SIG-M5 treated with dmso at 0.1 percent for 504 hours (cell line): ENCODE measurements around the gene SNX22.
"Not testable (repeated sequence)": the region's sequence is repeated elsewhere in the genome, so short reads cannot be mapped to it uniquely, and the experiment has no call there.

Source experiments
- DNase-seq: peaks from one replicate; lab custom pipeline; 2025; ENCODE audit not compliant: unreplicated experiment; lab: John Stamatoyannopoulos, UW

The SNX22 gene

DNA sequence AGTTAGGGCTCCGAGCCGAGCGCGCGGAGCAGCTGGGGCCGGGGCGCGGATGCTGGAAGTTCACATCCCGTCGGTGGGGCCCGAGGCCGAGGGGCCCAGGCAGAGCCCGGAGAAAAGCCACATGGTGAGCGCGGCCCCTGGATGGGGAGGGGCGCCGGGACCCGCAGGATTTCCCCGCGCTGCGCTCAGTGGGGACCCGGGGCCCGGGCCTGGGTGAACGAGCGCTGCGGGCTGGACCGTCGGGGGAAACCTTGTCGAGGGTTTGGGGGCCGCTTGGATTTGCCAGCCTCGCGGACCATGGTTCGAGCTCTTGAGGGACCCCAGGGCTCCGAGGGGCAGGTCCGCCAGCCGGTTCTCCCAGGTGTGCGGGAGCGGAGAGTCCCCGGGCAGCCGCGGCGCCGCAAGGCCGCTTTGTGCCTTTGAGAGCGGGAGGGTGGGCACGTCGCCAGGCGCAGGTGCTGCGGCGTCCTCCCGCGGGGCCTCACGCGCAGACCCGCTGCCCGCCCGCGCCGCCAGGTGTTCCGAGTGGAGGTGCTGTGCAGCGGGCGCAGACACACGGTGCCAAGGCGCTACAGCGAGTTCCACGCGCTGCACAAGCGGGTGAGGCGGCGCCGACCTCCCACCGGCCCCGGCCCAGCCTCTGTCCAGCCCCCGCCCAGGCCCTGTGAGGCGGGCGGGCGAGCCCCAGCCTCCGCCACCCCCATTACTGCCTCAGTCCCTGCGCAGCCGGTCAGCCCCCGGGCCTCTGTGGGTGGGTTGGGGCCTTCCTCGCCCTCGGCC, at the start of gene SNX22:
Gene SNX22 (plus strand): TSS at position 5 of the 780 bp plus-strand sequence. CDS start 45 bp downstream, at position 50.
- DNase-seq: no peak

DNA sequence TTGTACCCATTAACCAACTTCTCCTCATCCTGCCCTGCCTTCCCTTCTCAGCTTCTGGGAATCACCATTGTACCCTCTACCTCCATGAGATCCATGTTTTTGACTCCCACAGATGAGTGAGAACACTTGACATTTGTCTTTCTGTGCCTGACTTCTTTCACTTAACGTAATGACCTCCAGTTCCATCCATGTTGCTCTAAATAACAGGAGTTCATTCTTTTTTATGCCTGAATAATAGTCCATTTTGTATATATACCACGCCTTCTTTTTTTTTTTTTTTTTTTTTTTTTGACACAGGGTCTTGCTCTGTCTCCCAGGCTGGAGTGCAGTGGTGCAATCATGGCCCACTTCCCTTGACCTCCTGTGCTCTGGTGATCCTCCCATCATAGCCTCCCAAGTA, 49.0 kb upstream of the SNX22 start:
- no peak for DNase-seq

DNA sequence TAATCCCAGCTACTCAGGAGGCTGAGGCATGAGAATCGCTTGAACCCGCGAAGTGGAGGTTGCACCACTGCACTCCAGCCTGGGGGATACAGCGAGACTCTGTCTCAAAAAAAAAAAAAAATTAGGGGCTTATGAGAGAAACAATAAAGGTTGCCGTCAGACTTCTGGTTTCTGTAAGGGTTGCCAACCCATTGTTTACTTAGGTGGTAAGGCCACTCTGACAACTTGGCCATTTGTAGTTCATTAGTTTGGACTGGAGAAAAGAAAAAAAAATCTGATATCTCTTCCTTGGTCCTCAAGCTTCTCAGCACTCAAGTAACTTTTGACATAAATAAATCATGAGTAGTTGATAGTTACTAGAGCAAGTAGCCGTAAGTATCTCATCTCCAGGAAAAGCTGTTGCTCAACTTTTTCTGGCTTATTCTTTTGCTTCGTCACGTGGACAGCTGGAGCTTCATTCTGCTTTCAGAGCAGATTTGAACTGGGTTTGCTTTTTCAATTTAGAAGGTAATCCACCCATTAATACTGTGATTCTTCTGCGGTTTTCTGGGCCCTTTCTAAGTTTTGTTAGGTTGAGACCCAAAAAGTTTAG, 46.3 kb upstream of the SNX22 start:
- peak; percentile 62 for DNase-seq

DNA sequence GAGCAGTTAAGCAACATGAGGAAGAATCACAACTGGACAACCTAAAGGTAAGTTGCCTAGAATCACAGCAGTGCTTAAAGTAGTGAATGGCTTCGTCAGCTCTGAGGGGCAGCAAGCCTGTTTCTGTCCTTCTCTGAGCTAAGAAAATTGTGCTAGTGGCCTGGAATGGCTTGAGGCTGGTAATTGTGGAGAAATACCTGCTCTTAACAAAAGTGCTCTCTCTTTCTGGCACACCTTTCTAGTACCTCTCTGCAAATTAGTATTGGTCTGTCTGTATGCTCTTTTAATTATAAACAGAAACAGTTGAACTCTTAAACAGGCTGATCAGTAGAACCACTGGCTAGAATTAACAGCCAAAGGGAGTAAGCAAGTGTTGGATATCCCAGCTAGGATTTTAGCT, 44.2 kb upstream of the SNX22 start:
- no peak for DNase-seq

DNA sequence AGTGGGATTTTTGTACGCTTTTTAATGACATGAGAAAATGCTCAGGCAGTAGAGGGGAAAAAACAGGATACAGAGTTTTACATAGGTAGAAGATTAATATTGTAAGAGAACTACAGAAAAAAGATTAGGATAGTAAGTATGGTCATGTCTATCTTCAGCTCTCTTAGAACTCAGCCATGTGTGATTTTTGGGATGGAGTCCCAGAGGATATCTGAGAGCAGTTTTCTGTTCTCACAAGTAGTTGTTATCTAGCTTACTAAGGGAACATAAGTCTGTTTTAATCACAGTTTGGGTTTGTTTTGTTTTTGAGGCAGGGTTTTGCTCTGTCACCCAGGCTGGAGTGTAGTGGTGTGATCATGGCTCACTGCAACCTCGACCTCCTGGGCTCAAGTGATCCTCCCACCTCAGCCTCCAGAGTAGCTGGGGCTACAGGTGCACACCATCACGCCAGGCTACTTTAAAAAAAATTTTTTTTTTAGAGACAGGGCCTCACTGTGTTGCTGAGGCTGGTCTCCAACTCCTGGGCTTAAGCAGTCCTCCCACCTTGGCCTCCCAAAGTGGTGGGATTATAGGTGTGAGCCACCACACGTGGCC, 41.3 kb upstream of the SNX22 start:
- not testable (repeated sequence) for DNase-seq

DNA sequence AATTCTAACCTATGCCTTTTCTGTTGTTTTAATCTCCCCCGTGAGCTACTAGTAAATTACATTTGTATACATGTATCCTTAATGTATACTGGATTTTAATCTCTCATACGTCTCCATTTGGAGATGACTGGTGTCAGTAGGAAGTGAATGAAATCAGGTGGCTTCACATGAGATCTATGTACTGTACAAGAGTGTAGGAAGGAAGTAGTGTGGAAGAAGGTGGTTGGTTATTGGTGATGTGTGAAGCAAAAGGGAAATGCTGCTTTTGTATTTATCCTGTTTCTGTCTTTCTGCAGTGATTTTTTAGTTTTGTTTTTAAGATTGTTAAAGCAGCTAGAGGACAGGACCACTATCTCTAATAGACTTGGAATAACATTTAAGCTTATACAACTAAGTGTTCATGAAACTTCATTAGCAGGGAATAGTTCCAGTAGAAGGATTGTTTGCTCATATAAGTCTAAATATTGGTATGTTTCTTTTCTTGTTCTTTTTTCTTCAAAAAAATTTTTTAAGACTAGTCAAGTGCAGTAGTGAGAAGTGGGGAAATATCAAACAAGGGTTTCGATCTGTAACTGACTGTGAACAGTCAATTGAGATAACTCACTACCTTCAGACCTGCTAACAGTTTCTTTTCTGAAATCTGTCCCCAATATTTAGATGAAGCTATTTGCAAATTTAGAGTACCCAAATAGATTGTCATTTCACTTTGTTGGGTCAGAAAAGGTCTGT, 40.4 kb upstream of the SNX22 start:
- no peak for DNase-seq

DNA sequence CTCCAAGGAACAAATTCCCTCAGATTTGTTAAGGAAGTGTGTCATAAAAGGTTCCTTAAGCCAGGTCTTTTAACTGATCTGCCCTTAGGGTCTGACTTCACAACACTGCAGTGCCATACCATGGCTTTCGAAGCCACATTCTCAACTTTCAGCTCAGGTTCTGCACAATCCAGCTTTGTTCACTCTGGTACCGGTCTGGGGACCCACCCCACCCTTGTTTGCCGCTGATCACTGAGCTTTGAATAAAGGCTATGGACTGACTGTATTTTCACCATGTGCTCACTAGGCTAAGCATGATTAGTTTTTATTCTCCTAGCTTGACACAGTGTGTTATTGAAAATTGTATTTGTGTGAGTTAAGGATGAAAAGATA, 39.9 kb upstream of the SNX22 start:
- no peak for DNase-seq

DNA sequence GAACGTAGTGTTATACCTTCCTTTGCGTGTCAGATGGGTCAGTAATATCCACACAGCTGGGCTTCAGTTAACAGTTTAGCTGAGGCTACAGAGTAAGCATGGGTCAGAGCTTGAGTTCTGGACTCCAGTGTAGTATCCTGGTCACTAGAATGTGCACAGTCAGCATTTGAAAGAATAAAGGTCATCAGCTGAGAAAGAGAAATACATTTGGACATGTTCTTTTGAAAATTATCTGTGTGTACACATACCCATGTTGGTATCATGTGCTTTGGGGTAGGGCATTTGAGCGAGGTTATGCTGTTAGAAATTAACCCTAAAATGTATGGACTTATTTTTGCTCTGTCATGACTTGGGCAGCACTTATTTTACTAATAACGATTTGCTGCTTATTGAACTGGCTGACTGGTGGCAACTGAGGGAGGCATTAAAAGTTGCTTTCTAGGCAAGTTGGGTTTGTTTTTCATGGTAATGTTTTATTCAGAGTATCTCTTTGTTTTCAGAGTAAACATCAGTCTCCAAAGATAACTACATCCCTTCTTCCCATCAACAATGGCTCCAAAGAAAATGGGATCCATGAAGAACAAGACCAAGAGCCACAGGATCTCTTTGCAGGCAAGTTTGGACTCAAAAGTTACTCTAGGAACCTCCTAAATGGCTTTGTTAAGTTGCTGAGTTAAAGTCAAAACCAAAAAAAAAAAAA, 39.3 kb upstream of the SNX22 start:
- DNase-seq: no peak

DNA sequence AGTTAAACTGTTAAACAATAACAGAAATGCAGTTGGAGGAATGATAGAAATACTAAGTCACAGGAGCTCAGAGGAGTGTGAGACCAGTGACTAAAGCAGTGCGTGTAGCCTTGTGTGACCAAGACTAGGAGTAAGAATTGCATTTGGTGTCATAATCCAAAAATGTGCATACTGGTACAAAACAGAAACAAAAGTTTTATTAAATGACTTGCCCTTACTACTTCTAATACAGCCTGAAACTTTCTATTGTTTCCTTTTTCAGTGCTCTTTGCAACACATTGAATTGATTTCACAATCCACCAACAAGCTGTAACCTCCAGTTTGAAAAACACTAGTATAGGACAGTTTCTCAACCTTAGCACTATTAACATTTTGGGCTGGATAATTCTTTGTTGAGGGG, 38.6 kb upstream of the SNX22 start:
- peak; percentile 80 for DNase-seq

DNA sequence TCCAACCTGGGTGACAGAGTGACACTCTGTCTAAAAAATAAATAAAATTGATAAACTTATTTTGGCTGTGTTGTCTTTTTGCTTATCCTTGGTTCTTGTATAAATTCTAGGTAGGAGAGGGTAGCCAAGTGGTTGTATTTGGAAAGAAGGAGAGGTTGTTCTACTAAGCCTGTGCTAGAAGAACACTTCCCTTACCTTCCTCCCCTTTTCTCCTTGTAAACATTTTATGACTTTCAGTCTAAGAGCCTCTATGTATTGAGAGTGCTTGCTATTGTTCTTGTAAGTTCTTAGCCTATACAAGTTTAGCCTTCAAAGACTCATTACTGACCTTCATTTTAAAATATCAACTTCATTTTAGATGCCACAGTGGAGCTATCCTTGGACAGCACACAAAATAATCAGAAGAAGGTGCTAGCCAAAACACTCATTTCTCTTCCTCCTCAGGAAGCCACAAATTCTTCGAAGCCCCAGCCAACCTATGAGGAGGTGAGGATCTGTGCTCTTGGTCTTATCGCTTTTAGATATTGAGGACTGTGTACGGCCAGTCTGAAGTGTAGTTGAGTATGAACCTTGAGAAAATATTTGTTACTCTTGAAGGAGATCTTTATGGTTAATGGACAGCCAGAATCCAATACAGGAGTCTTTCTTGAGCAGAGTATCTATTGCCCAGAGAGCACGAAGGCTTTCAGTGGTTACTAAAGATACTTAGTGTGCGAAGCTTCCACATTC, 33.6 kb upstream of the SNX22 start:
- no peak for DNase-seq

DNA sequence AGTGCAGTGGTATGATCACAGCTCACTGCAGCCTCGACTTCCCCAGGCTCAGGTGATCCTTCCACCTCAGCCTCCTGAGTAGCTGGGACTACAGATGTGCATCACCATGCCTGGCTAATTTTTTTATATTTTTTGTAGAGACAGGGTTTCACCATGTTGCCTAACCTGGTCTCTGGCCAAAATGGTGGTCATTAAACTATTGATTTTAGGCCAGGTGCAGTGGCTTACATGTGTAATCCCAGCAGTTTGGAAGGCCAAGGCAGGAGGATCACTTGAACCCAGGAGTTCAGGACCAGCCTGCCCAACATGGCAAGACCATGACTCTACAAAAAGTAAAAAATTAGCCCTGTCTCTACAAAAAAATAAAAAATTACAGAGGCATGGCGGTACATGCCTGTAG, 31.2 kb upstream of the SNX22 start:
- not testable (repeated sequence) for DNase-seq

DNA sequence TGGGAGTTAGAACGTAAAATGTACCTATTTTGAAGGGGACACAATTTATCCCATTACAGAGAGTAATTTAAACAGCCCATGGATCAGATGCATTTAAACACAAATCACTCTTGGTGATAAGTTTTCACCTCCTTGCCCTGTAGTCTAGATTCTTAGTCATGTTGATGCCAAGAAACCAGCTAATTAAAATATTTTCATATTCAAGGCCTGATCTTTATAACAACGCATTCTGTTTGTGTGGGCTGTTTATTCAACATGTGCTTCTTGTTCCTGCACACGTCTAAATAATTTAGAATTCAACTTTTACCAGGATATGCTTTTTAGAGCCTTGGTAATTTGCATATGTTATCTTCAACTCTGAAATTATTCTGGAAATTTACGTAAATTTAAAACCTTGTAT, 29.9 kb upstream of the SNX22 start:
- no peak for DNase-seq

DNA sequence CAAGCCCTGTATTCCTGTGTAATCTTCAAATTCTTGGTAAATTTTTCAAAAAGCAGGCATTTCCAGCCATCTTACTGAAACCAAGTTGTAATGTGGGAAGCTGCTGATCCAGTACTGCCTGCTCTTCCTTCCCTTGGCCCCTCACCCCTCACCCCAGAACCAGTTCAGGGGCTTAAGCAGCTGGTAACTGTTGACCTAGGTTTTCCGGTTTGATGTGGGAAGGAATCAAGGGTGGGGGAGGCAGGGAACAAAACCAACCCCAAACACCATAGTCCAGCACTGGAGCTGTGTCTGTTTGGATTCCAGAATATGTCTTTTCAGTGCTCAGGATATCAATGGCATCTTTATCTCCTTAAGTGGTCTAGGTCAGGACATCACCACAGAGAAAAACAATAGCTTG, 29.1 kb upstream of the SNX22 start:
- no peak for DNase-seq

DNA sequence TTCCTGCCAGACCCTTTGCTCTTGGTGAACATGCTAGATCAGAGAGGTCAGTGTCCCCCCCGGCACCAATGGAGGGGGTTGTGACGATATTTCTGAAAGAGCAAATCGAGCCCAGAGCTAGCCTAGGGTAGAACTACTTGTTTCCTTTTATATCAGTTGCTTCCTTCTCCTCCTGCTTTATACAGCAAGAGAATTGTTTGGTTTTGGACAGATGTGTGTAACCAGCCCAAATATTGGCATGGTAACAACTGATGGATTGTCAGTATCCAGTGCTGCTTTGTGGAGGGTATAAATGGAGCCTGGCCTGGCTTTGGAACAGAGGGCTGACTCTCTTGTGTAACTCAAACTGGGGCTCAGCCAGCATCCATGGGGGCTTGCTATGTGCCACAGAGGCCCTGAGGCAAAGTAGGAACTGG, 28.6 kb upstream of the SNX22 start:
- DNase-seq: no peak

DNA sequence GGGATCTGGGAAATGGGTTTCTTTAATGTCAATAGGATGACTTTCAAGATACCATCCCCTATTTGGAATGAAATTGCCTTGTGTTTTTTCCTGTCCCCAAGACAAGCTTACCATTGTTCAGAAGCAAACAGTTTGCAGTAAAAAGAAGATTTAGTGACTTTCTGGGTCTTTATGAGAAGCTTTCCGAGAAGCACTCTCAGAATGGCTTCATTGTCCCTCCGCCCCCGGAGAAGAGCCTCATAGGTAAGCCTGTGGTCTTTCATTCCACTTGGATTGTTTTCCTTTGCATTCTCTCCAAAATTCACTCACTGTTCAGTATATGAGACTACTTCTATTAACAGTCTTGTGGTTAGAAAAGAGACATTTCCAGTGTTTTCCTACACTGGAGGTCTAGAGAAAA, 25.6 kb upstream of the SNX22 start:
- DNase-seq: no peak

DNA sequence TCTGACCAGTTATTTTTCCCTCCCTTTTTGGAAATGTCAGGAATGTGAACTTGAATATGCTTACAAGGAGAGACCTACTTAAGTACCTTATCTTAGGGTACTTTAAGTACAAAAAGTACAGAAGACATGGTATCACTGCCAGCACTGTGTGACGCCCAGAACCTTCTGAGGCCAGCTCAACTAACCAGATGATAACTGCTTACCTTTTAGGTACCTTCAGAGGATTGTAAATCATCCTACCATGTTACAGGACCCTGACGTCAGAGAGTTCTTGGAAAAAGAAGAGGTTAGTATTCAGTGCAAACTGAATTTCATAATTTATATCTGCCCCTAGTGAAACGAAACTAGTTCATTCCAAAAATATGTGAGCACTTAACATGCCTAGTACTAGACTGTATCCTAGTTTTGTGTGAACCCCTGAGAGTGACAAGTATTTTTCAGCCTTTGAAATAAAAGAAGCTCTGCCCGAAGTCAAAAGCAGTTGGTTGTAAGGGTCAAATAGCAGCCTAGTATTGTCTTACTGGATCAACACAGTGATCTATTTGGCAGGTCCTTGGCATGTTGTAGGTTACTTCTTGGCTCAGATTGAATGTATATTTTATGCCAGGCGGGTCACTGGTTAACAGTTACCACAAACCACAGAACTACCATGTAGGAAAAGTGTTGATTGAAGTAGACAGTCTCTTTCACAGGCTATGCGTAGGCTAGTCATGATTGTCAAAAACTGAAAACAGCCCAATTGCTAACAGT, 23.8 kb upstream of the SNX22 start:
- DNase-seq: no peak

DNA sequence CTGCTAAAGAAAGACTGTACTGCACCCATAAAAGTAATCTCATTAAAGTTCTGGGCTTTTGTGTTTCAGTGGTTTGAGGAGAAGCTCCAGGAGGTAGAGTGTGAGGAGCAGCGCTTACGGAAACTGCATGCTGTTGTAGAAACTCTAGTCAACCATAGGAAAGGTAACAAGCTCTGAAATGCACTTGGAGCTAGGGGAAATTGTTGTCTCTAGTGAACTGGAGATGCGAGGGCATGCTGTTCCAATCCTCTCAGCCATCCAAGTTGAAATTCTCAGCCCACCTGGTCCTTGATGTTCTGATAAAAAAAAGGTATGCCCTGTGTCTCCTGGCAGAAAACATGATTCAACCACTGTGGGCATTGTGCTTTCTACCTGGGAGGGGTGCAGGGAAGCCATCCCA, 21.4 kb upstream of the SNX22 start:
- DNase-seq: no peak

DNA sequence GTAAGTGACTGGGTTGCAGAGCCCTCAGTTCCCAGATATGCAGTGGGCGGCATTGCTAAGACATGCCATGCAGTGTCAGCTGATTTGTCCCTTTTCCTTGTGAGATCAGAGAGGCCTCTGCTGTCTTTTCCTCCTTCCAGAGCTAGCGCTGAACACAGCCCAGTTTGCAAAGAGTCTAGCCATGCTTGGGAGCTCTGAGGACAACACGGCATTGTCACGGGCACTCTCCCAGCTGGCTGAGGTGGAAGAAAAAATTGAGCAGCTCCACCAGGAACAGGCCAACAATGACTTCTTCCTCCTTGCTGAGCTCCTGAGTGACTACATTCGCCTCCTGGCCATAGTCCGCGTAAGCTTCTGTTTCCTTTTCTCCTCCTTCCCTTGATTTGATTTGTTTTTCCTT, 20.0 kb upstream of the SNX22 start:
- DNase-seq: no peak

DNA sequence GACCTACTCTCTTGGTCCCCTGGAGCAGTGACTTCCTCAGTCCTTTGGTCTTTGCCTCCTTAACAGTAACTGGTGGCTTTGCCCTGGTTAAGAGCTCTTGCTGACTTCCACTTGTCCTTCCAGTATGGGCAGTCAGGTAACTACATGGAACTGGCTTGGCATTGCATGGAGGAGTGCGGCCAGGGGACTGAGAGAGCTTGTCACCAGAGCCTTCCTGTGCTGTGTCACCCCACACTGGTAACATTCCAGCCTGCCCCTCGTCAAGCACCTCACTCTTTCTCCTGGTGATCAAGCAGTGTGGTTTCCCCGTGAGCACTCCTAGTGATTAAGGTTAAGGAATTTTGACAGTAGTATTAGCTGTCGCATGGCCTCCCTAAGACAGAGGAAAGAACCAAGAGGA, 19.3 kb upstream of the SNX22 start:
- DNase-seq: no peak
